Panc1 (cell line): ENCODE measurements around the gene NFATC1. TPM values are rescaled to one million over a fixed set of nuclear protein-coding genes. Genes with fewer than 3 reads are reported as not detected.
A peak's percentile ranks its signal among the peaks of the same experiment; 100 is the strongest.

Experiments used
- ATAC-seq: fragments of 200-7000 bp; cut with Tn5 transposase; 2 replicates; pipeline ENCODE4 v1.9.1; 2020; ENCODE audit warnings: mild to moderate bottlenecking, moderate library complexity
- BruUV-seq: library from RNA; stranded (reverse); fragments of 400-500 nt; replicated peaks from 2 replicates; lab custom pipeline; 2021; lab: Mats Ljungman, UMichigan
- CTCF ChIA-PET: fragments of 300-600 bp; sonication (Branson Sonifier 250); formaldehyde crosslinking; loops from one replicate; lab custom pipeline; 2022; ENCODE audit warnings: antibody characterized with exemption; lab: Charles Lee
- POLR2A ChIA-PET: fragments of 300-600 bp; sonication (Branson Sonifier 250); formaldehyde crosslinking; loops from one replicate; lab custom pipeline; 2022; ENCODE audit warnings: antibody characterized with exemption; lab: Charles Lee
- DNase-seq: peaks from one replicate; pipeline ENCODE4 v3.0.0-alpha.2; 2010; ENCODE audit warnings: low read depth, low spot score
- H3K27ac ChIP-seq: 2 replicates; pipeline ENCODE4 v1.5.1; 2011; ENCODE audit warnings: mild to moderate bottlenecking, low read length, inconsistent platforms
- H3K27me3 ChIP-seq: fragments of 200-500 bp; sonication (Bioruptor generic); 2 replicates; pipeline ENCODE4 v1.6.0; 2014; ENCODE audit warnings: low read length, inconsistent platforms; ENCODE audit not compliant: control insufficient read depth, insufficient read depth
- H3K36me3 ChIP-seq: fragments of 200-500 bp; sonication (Bioruptor generic); 2 replicates; pipeline ENCODE4 v1.5.1; 2014; ENCODE audit warnings: inconsistent platforms, mild to moderate bottlenecking, low read length, moderate library complexity; ENCODE audit not compliant: control insufficient read depth, insufficient read depth
- H3K4me1 ChIP-seq: 2 replicates; pipeline ENCODE4 v1.5.1; 2011; ENCODE audit warnings: inconsistent platforms, mild to moderate bottlenecking, low read length, moderate library complexity; ENCODE audit not compliant: control insufficient read depth, insufficient read depth
- H3K4me3 ChIP-seq, 2 experiments: 2 replicates each; pipeline ENCODE4 v1.5.1; 2011 to 2012; ENCODE audit warnings: low read depth in 2 of 2, low read length in 2 of 2, mild to moderate bottlenecking in 2 of 2, inconsistent platforms in 1 of 2, moderate library complexity in 1 of 2
- H3K9me3 ChIP-seq: fragments of 200-500 bp; sonication (Bioruptor generic); 2 replicates; pipeline ENCODE4 v1.5.1; 2014; ENCODE audit warnings: low read depth, mild to moderate bottlenecking, inconsistent platforms, low read length, moderate library complexity; ENCODE audit not compliant: control insufficient read depth, insufficient read depth
- CTCF ChIP-seq: fragments of 450-650 bp; IDR thresholded peaks from 2 replicates; pipeline ENCODE4 v1.5.1; 2017; ENCODE audit warnings: mild to moderate bottlenecking
- POLR2AphosphoS5 ChIP-seq: IDR thresholded peaks from 2 replicates; pipeline ENCODE4 v1.6.1; 2012; ENCODE audit warnings: mild to moderate bottlenecking, low read depth, low read length, moderate library complexity
- REST ChIP-seq, 2 experiments: IDR thresholded peaks; 2 replicates each; pipeline ENCODE4 v1.6.1; 2011 to 2012; ENCODE audit warnings: low read depth in 2 of 2, control low read depth in 1 of 2, low read length in 1 of 2, mild to moderate bottlenecking in 1 of 2, moderate library complexity in 1 of 2; ENCODE audit not compliant: insufficient read depth in 1 of 2
- SIN3A ChIP-seq: IDR thresholded peaks from 2 replicates; pipeline ENCODE4 v1.6.1; 2012; ENCODE audit warnings: low read depth, mild to moderate bottlenecking, low read length, moderate library complexity, borderline replicate concordance; ENCODE audit not compliant: insufficient read depth
- TCF7L2 ChIP-seq: IDR thresholded peaks from 2 replicates; pipeline ENCODE4 v1.6.1; 2011; ENCODE audit warnings: mild to moderate bottlenecking, low read depth, low read length, inconsistent platforms
- in situ Hi-C: cut with HindIII; loops from 2 replicates; pipeline ENCODE4 v1.10.0; 2016; ENCODE audit warnings: low sequenced_read_pairs, low pct_unique_long_range_greater_than_20kb
- intact Hi-C: fragments of 100-400 bp; cut with micrococcal nuclease; formaldehyde crosslinking; loops from one replicate; pipeline ENCODE4 v1.10.0; 2022; ENCODE audit not compliant: unreplicated experiment
- total RNA-seq: library from RNA; stranded (reverse); gene quantifications from one replicate; pipeline ENCODE4 v1.2.1, GENCODE V29; 2021; ENCODE audit not compliant: unreplicated experiment

The NFATC1 gene
- total RNA-seq, 1 experiment from 2014 or later: 30.8 TPM

GRCh38 chr18:79468119-79468789, 72.5 kb downstream of the NFATC1 start:
- no peaks in the 10 kb centered on the region for H3K4me1 ChIP-seq
- H3K4me3 ChIP-seq: no peak overlapping the region
- no peaks in the 10 kb centered on the region for H3K9me3 ChIP-seq
- ATAC-seq: no peak
- TF ChIP-seq CTCF (no peak), TCF7L2 (no peak), POLR2AphosphoS5 (no peak), SIN3A (no peak), REST (IDR thresholded peaks at IDR 0.05; ENCODE audit: insufficient read depth in 1 of 2, low read depth in 2 of 2, low read length in 1 of 2) (no peak)
- CTCF ChIA-PET: interaction anchor here (0.6 to 0.7 kb wide), 2 partner anchors 54 to 73 kb away, joined by 3 to 5 read pairs; partner anchors contain the start of gene NFATC1
- H3K27me3 ChIP-seq: no peaks in the 10 kb centered on the region
- no peak for DNase-seq
- POLR2A ChIA-PET: interaction anchor here (0.6 kb wide), 1 partner anchor 35 kb away, joined by 3 read pairs; no protein-coding TSS in a partner anchor
- BruUV-seq: no TSS peak
- no peak overlapping the region for H3K27ac ChIP-seq
- no peaks in the 10 kb centered on the region for H3K36me3 ChIP-seq
- in situ Hi-C loops (no loop called here), intact Hi-C loops (no loop called here)

- CTCF ChIA-PET: no interaction called here
- no TSS peak for BruUV-seq
- H3K36me3 ChIP-seq: no peaks in the 10 kb centered on the region
These were observed 73.6 kb downstream of the NFATC1 start for GRCh38 chr18:79469309-79469708.

More at GRCh38 chr18:79469309-79469708, 73.6 kb downstream of the NFATC1 start:
- in situ Hi-C loops (no loop called here), intact Hi-C loops (no loop called here)
- H3K4me3 ChIP-seq: no peak overlapping the region
- ATAC-seq (no peak), DNase-seq (no peak)
- POLR2A ChIA-PET: no interaction called here
- TF ChIP-seq REST (IDR thresholded peaks at IDR 0.05; ENCODE audit: insufficient read depth in 1 of 2, low read depth in 2 of 2, low read length in 1 of 2) (0 out of 4 replicates have a peak, but pooled peaks of 1 of the 2 experiments have one; percentile 25), TCF7L2 (no peak)
- no peak overlapping the region for H3K27ac ChIP-seq
- no peaks in the 10 kb centered on the region for H3K9me3 ChIP-seq
- H3K27me3 ChIP-seq: no peaks in the 10 kb centered on the region
- H3K4me1 ChIP-seq: no peaks in the 10 kb centered on the region
